ENCODE results near the gene ARFGAP2. TPM values are rescaled to one million over a fixed set of nuclear protein-coding genes. Genes with fewer than 3 reads are reported as not detected.

Gene ARFGAP2
- polyA plus RNA-seq, 1 donor (not counting 4 experiments of a cell fraction or from before 2014, with no cell fraction given): 51.0 TPM

GRCh38 chr11:47149782-47150181, 26.9 kb downstream of the ARFGAP2 start:
- Histone ChIP-seq H3K79me2 (ENCODE audit: control insufficient read depth, insufficient read depth, low read length) (no peaks in the 10 kb centered on the region), H2AFZ (ENCODE audit: control insufficient read depth, low read length) (no peak overlapping the region), H3K9me3 (ENCODE audit: control insufficient read depth, low read depth, low read length) (no peaks in the 10 kb centered on the region), H3K36me3 (ENCODE audit: control insufficient read depth in 2 of 2, extremely low read depth in 1 of 2, insufficient read depth in 2 of 2, low read length in 2 of 2) (peaks cover 0 to 2% of the 10 kb centered on the region in 2 experiments), H3K27ac (ENCODE audit: control insufficient read depth, insufficient read depth, low read length) (no peak overlapping the region), H3K4me2 (ENCODE audit: control insufficient read depth, extremely low read depth, insufficient read depth, low read depth, low read length) (no peak overlapping the region), H3K4me1 (ENCODE audit: control insufficient read depth, extremely low read depth, insufficient read depth, low read length) (no peaks in the 10 kb centered on the region), H3K4me3 (ENCODE audit: control insufficient read depth in 2 of 3, extremely low read depth in 1 of 3, insufficient read depth in 2 of 3, low read depth in 1 of 3, low read length in 3 of 3) (no peak overlapping the region), H3K27me3 (ENCODE audit: control insufficient read depth, extremely low read depth, insufficient read depth, low read length) (no peaks in the 10 kb centered on the region), H3K9ac (ENCODE audit: control insufficient read depth, extremely low read depth, insufficient read depth, low read length) (no peak overlapping the region), H3K9me1 (ENCODE audit: control insufficient read depth, extremely low read depth, insufficient read depth, low read length) (peaks cover 3% of the 10 kb centered on the region), H4K20me1 (ENCODE audit: control insufficient read depth, extremely low read depth, insufficient read depth, low read length) (no peaks in the 10 kb centered on the region)
- dilution Hi-C loops (cut with MboI; ENCODE audit: extremely low pct_ligation_motif_present, low sequenced_read_pairs): no loop called here
- DNase-seq (ENCODE audit: low read depth, low spot score): no peak
- no peak for TF ChIP-seq CTCF (optimal IDR thresholded peaks at IDR 0.05 in 1 of 3, IDR thresholded peaks at IDR 0.05 in 1 of 3, conservative IDR thresholded peaks at IDR 0.05 in 1 of 3; ENCODE audit: extremely low read depth in 1 of 3, insufficient read depth in 2 of 3, low read length in 3 of 3)
- TF ChIP-seq EZH2 (IDR thresholded peaks at IDR 0.05; ENCODE audit: low read length): no peak
- no peak for FAIRE-seq

- no peak overlapping the region for H3K9ac ChIP-seq (ENCODE audit: control insufficient read depth, extremely low read depth, insufficient read depth, low read length)
- H3K4me2 ChIP-seq (ENCODE audit: control insufficient read depth, extremely low read depth, insufficient read depth, low read depth, low read length): no peak overlapping the region
- dilution Hi-C loops (cut with MboI; ENCODE audit: extremely low pct_ligation_motif_present, low sequenced_read_pairs): no loop called here
- no peaks in the 10 kb centered on the region for H4K20me1 ChIP-seq (ENCODE audit: control insufficient read depth, extremely low read depth, insufficient read depth, low read length)
- TF ChIP-seq EZH2 (IDR thresholded peaks at IDR 0.05; ENCODE audit: low read length) (no peak), CTCF (optimal IDR thresholded peaks at IDR 0.05 in 1 of 3, IDR thresholded peaks at IDR 0.05 in 1 of 3, conservative IDR thresholded peaks at IDR 0.05 in 1 of 3; ENCODE audit: extremely low read depth in 1 of 3, insufficient read depth in 2 of 3, low read length in 3 of 3) (no peak)
- no peaks in the 10 kb centered on the region for H3K4me1 ChIP-seq (ENCODE audit: control insufficient read depth, extremely low read depth, insufficient read depth, low read length)
- no peak overlapping the region for H3K4me3 ChIP-seq (ENCODE audit: control insufficient read depth in 2 of 3, extremely low read depth in 1 of 3, insufficient read depth in 2 of 3, low read depth in 1 of 3, low read length in 3 of 3)
- FAIRE-seq (no peak), DNase-seq (ENCODE audit: low read depth, low spot score) (no peak)
- no peak overlapping the region for H3K27ac ChIP-seq (ENCODE audit: control insufficient read depth, insufficient read depth, low read length)
- no peak overlapping the region for H2AFZ ChIP-seq (ENCODE audit: control insufficient read depth, low read length)
- H3K9me3 ChIP-seq (ENCODE audit: control insufficient read depth, low read depth, low read length): no peaks in the 10 kb centered on the region
- H3K36me3 ChIP-seq (ENCODE audit: control insufficient read depth in 2 of 2, extremely low read depth in 1 of 2, insufficient read depth in 2 of 2, low read length in 2 of 2): peaks cover 0 to 2% of the 10 kb centered on the region in 2 experiments
- H3K27me3 ChIP-seq (ENCODE audit: control insufficient read depth, extremely low read depth, insufficient read depth, low read length): no peaks in the 10 kb centered on the region
- peaks cover 3% of the 10 kb centered on the region for H3K9me1 ChIP-seq (ENCODE audit: control insufficient read depth, extremely low read depth, insufficient read depth, low read length)
- no peaks in the 10 kb centered on the region for H3K79me2 ChIP-seq (ENCODE audit: control insufficient read depth, insufficient read depth, low read length)
These were observed 27.7 kb downstream of the ARFGAP2 start for GRCh38 chr11:47148903-47149531.
